MCF 10A (cell line): ENCODE measurements around the gene POLR1D. TPM values are rescaled to one million over a fixed set of nuclear protein-coding genes. Genes with fewer than 3 reads are reported as not detected.

Experiments
- BruUV-seq: library from RNA; stranded (reverse); fragments of 400-500 nt; replicated peaks from 2 replicates; lab custom pipeline; 2021; lab: Mats Ljungman, UMichigan
- CTCF ChIA-PET: fragments of 300-600 bp; sonication (Branson Sonifier 250); formaldehyde crosslinking; extraction: SDS; loops from one replicate; lab custom pipeline; 2021; ENCODE audit warnings: antibody characterized with exemption, inconsistent platforms; lab: Yijun Ruan, JAX
- POLR2A ChIA-PET: fragments of 300-600, 350-650 bp; sonication (Branson Sonifier 250); formaldehyde crosslinking; extraction: SDS; loops from one replicate; lab custom pipeline; 2020; ENCODE audit warnings: antibody characterized with exemption, inconsistent platforms; lab: Yijun Ruan, JAX
- DNase-seq: peaks from one replicate; pipeline ENCODE4 v3.0.0-alpha.2; 2018; ENCODE audit not compliant: unreplicated experiment
- H3K27ac Mint-ChIP-seq: one replicate; pipeline ENCODE4 v1.8.0; 2022; ENCODE audit warnings: mild to moderate bottlenecking, low read depth, mixed read lengths; ENCODE audit not compliant: unreplicated experiment
- H3K27me3 Mint-ChIP-seq: one replicate; pipeline ENCODE4 v1.8.0; 2022; ENCODE audit warnings: mixed read lengths; ENCODE audit not compliant: insufficient read depth, unreplicated experiment
- H3K36me3 Mint-ChIP-seq: one replicate; pipeline ENCODE4 v1.8.0; 2022; ENCODE audit warnings: mild to moderate bottlenecking, moderate library complexity, mixed read lengths; ENCODE audit not compliant: insufficient read depth, unreplicated experiment
- H3K4me1 Mint-ChIP-seq: one replicate; pipeline ENCODE4 v1.8.0; 2022; ENCODE audit warnings: mixed read lengths; ENCODE audit not compliant: insufficient read depth, unreplicated experiment
- H3K4me3 Mint-ChIP-seq: one replicate; pipeline ENCODE4 v1.8.0; 2022; ENCODE audit warnings: mild to moderate bottlenecking, moderate library complexity, mixed read lengths; ENCODE audit not compliant: unreplicated experiment
- H3K9me3 Mint-ChIP-seq: one replicate; pipeline ENCODE4 v1.8.0; 2022; ENCODE audit warnings: mixed read lengths; ENCODE audit not compliant: unreplicated experiment
- intact Hi-C: fragments of 100-400 bp; cut with micrococcal nuclease; formaldehyde crosslinking; loops from 2 replicates; pipeline ENCODE4 v1.14.1; 2022
- total RNA-seq: library from RNA; stranded (reverse); gene quantifications from 2 replicates; pipeline ENCODE4 v1.2.3, GENCODE V29; 2022
- TF ChIP-seq, protein P1 (sequence below): fragments of 200-600 bp; IDR thresholded peaks from one replicate; pipeline ENCODE4 v1.8.0; 2022; ENCODE audit warnings: antibody characterized with exemption, mild to moderate bottlenecking; ENCODE audit not compliant: unreplicated experiment

POLR1D gene
- total RNA-seq, 1 experiment from 2014 or later, result 146 TPM

DNA sequence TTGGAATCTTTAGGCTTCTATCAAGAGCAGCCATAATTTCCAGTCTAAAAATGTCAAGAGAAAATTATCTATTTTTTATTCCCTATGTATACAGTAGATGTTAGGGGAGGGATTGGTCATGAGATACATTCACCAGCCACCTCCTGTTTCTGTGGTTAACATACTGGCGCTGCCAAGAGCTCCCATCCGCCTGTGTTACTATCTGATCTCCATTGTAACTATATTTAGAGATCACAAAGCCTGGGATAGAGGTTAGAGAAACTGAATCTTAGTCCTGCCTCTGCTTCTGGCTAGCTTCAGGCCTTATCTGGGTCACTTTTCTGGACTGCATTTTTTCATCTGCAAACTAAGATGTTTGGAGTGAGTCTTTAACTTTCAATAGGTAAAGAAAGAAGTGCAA is 46.3 kb downstream of the POLR1D start:
- Mint-ChIP-seq H3K4me3 (no peak overlapping the region), H3K27ac (no peak overlapping the region), H3K36me3 (no peaks in the 10 kb centered on the region), H3K4me1 (no peaks in the 10 kb centered on the region), H3K27me3 (no peaks in the 10 kb centered on the region), H3K9me3 (no peaks in the 10 kb centered on the region)
- ChIA-PET POLR2A (interaction anchor here (0.7 to 1.0 kb wide), 3 partner anchors 13 to 252 kb away, joined by 3 read pairs; partner anchors contain the start of gene PDX1), CTCF (interaction anchor here (0.6 to 2.3 kb wide), 3 partner anchors 116 to 159 kb away, joined by 3 to 6 read pairs (median 4); no protein-coding TSS in a partner anchor)
- DNase-seq, result no peak
- BruUV-seq, result no TSS peak
- TF ChIP-seq, protein P1, sequence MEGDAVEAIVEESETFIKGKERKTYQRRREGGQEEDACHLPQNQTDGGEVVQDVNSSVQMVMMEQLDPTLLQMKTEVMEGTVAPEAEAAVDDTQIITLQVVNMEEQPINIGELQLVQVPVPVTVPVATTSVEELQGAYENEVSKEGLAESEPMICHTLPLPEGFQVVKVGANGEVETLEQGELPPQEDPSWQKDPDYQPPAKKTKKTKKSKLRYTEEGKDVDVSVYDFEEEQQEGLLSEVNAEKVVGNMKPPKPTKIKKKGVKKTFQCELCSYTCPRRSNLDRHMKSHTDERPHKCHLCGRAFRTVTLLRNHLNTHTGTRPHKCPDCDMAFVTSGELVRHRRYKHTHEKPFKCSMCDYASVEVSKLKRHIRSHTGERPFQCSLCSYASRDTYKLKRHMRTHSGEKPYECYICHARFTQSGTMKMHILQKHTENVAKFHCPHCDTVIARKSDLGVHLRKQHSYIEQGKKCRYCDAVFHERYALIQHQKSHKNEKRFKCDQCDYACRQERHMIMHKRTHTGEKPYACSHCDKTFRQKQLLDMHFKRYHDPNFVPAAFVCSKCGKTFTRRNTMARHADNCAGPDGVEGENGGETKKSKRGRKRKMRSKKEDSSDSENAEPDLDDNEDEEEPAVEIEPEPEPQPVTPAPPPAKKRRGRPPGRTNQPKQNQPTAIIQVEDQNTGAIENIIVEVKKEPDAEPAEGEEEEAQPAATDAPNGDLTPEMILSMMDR, result no peak
- intact Hi-C loops, result no loop called here

DNA sequence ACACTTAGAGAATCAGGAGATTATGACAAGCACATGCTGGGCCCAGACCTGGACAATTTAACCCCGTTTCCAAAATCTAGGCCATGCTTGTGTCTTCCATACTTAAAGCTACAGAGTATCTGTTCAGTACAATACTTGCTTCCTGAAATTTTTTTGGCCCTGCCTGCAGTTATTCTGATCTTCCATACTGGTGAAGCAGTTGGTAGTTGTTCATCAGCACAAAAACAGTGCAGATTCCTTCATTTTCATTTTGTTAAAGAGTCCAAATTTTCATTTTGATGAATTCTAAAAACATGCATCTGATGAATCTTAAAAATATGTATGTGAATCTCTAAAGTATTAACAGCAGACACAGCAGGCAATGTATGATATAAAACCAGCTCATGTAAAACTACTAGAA is 49.2 kb downstream of the POLR1D start:
- TF ChIP-seq, protein P1, result no peak
- no peak for DNase-seq
- H3K4me1 Mint-ChIP-seq, result no peaks in the 10 kb centered on the region
- no peaks in the 10 kb centered on the region for H3K27me3 Mint-ChIP-seq
- H3K4me3 Mint-ChIP-seq, result no peak overlapping the region
- intact Hi-C loops, result no loop called here
- CTCF ChIA-PET, result no interaction called here
- no TSS peak for BruUV-seq
- POLR2A ChIA-PET, result interaction anchor here (0.7 kb wide), 1 partner anchor 16 kb away, joined by 3 read pairs; no protein-coding TSS in a partner anchor
- no peak overlapping the region for H3K27ac Mint-ChIP-seq
- H3K9me3 Mint-ChIP-seq, result no peaks in the 10 kb centered on the region
- H3K36me3 Mint-ChIP-seq, result no peaks in the 10 kb centered on the region

DNA sequence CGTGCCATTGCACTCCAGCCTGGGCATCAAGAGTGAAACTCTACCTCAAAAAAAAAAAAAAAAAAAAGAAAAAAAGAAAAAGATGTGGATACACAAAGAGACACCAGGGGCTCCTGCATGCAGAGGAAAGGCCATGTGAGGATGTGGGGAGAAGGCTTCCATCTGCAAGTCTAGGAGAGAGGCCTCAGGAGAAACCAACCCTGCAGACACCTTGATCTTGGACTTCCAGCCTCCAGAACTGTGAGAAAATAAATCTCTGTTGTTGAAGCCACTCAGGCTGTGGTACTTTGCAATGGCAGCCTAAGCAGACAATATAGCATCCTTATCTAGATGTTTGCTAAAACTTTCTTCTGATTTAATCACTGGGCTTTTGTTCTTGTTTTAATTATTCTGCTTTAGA is 50.3 kb downstream of the POLR1D start:
- intact Hi-C loops, result no loop called here
- H3K27me3 Mint-ChIP-seq, result no peaks in the 10 kb centered on the region
- BruUV-seq, result no TSS peak
- no peak overlapping the region for H3K4me3 Mint-ChIP-seq
- peaks cover 3% of the 10 kb centered on the region for H3K4me1 Mint-ChIP-seq
- no peak overlapping the region for H3K27ac Mint-ChIP-seq
- POLR2A ChIA-PET, result no interaction called here
- H3K36me3 Mint-ChIP-seq, result no peaks in the 10 kb centered on the region
- DNase-seq, result no peak
- CTCF ChIA-PET, result no interaction called here
- no peaks in the 10 kb centered on the region for H3K9me3 Mint-ChIP-seq
- TF ChIP-seq, protein P1, result no peak

Other genes with a start within 250 kb of the POLR1D start
- 124 and 159 TPM in 2 replicates for gene GTF3A, start 197.3 kb upstream of the POLR1D start, total RNA-seq
- gene MTIF3, start 171.3 kb upstream of the POLR1D start, total RNA-seq, result 35.6 and 40.9 TPM in 2 replicates
- 12.3 and 15.6 TPM in 2 replicates for gene LNX2, start 1.4 kb upstream of the POLR1D start, total RNA-seq
- gene GSX1, start 170.6 kb downstream of the POLR1D start, total RNA-seq, result not detected in 2 replicates